Activated B cell treated with CpG ODN at 0.5 μM for 24 hours (primary cell): Measurements from ENCODE around the gene GRAMD1A. TPM values are rescaled to one million over a fixed set of nuclear protein-coding genes. Genes with fewer than 3 reads are reported as not detected.

Experiments
- ATAC-seq: fragments of 200-7000 bp; cut with Tn5 transposase; one replicate; pipeline ENCODE4 v1.10.0; 2021; ENCODE audit warnings: low read depth, mild to moderate bottlenecking, moderate library complexity
- CTCF ChIA-PET: fragments of 350-600 bp; sonication (Branson Sonifier 250); formaldehyde crosslinking; loops from one replicate; lab custom pipeline; 2021; ENCODE audit warnings: antibody characterized with exemption; lab: Charles Lee
- POLR2A ChIA-PET: fragments of 350-600 bp; sonication (Branson Sonifier 250); formaldehyde crosslinking; loops from one replicate; lab custom pipeline; 2021; ENCODE audit warnings: antibody characterized with exemption; lab: Charles Lee
- DNase-seq: peaks from one replicate; pipeline ENCODE4 v3.0.0; 2022
- H3K27ac Mint-ChIP-seq: one replicate; pipeline ENCODE4 v1.8.0; 2020; ENCODE audit warnings: mixed read lengths
- H3K27me3 Mint-ChIP-seq: one replicate; pipeline ENCODE4 v1.8.0; 2021; ENCODE audit warnings: mixed read lengths
- H3K36me3 Mint-ChIP-seq: one replicate; pipeline ENCODE4 v1.8.0; 2021; ENCODE audit warnings: low read depth, mixed read lengths
- H3K4me1 Mint-ChIP-seq: one replicate; pipeline ENCODE4 v1.8.0; 2021; ENCODE audit warnings: mixed read lengths
- H3K4me3 Mint-ChIP-seq: one replicate; pipeline ENCODE4 v1.8.0; 2020; ENCODE audit warnings: mild to moderate bottlenecking, mixed read lengths
- H3K9me3 Mint-ChIP-seq: one replicate; pipeline ENCODE4 v1.8.0; 2020; ENCODE audit warnings: mixed read lengths
- intact Hi-C: fragments of 100-400 bp; cut with micrococcal nuclease; formaldehyde crosslinking; loops from one replicate; pipeline ENCODE4 v1.15.1; 2024
- total RNA-seq: library from RNA; stranded (reverse); gene quantifications from 2 replicates; pipeline ENCODE4 v1.2.3, GENCODE V29; 2022
- TF ChIP-seq, protein P1 (sequence below): fragments of 200-600 bp; IDR thresholded peaks from one replicate; pipeline ENCODE4 v1.8.0; 2022; ENCODE audit warnings: antibody characterized with exemption, mild to moderate bottlenecking

GRAMD1A gene
- total RNA-seq, 1 donor from 2014 or later, result 52.9 TPM

DNA sequence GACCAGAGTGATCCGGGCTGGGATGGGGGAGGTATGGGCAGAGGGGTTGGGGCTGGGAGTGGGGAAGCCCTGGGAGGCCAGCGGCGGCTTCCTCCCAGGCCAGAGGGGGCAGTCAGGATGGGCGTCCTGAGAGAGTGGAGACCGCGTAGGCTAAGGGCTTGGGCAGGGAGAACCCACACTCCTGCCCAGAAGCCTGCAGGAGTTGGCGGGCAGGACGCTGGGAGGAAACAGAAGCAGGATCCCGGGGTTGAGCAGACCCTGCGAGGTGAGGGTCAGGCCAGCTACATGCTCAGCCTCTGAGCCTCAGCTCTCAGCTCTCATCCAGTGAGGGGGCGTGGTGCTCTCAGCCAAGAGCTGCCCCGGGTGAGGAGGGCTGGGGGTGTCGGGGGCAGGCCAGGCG, 22.3 kb downstream of the GRAMD1A start:
- CTCF ChIA-PET, result no interaction called here
- Mint-ChIP-seq H3K4me3 (no peak overlapping the region), H3K9me3 (no peaks in the 10 kb centered on the region), H3K27ac (no peak overlapping the region), H3K4me1 (peaks cover 2% of the 10 kb centered on the region), H3K36me3 (peaks cover 92% of the 10 kb centered on the region), H3K27me3 (no peaks in the 10 kb centered on the region)
- DNase-seq (no peak), ATAC-seq (no peak)
- POLR2A ChIA-PET, result no interaction called here
- TF ChIP-seq, protein P1, sequence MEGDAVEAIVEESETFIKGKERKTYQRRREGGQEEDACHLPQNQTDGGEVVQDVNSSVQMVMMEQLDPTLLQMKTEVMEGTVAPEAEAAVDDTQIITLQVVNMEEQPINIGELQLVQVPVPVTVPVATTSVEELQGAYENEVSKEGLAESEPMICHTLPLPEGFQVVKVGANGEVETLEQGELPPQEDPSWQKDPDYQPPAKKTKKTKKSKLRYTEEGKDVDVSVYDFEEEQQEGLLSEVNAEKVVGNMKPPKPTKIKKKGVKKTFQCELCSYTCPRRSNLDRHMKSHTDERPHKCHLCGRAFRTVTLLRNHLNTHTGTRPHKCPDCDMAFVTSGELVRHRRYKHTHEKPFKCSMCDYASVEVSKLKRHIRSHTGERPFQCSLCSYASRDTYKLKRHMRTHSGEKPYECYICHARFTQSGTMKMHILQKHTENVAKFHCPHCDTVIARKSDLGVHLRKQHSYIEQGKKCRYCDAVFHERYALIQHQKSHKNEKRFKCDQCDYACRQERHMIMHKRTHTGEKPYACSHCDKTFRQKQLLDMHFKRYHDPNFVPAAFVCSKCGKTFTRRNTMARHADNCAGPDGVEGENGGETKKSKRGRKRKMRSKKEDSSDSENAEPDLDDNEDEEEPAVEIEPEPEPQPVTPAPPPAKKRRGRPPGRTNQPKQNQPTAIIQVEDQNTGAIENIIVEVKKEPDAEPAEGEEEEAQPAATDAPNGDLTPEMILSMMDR, result no peak
- intact Hi-C loops, result no loop called here

DNA sequence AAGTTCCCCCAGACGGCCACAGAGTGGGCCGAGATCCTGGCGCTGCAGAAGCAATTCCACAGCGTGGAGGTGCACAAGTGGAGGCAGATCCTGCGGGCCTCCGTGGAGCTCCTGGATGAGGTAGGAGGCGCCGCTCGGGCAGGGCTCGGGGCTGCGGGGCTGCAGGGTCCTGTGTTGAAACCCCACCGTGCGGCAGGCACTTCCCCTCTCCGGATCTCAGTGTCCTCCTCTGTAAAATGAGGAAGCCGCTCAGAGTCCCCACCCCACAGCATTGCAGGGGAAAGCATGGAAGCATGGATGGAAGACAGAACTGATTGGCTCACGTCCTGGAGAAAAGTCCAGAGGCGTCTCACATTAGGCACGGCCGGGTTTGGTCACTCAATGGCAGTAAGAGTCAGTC, 23.3 kb downstream of the GRAMD1A start:
- Mint-ChIP-seq H3K27ac (no peak overlapping the region), H3K36me3 (peaks cover 86% of the 10 kb centered on the region), H3K27me3 (peaks cover 2% of the 10 kb centered on the region), H3K4me1 (no peaks in the 10 kb centered on the region), H3K9me3 (no peaks in the 10 kb centered on the region), H3K4me3 (no peak overlapping the region)
- ChIA-PET POLR2A (no interaction called here), CTCF (no interaction called here)
- DNase-seq (no peak), ATAC-seq (no peak)
- intact Hi-C loops, result no loop called here
- TF ChIP-seq, protein P1, result no peak

DNA sequence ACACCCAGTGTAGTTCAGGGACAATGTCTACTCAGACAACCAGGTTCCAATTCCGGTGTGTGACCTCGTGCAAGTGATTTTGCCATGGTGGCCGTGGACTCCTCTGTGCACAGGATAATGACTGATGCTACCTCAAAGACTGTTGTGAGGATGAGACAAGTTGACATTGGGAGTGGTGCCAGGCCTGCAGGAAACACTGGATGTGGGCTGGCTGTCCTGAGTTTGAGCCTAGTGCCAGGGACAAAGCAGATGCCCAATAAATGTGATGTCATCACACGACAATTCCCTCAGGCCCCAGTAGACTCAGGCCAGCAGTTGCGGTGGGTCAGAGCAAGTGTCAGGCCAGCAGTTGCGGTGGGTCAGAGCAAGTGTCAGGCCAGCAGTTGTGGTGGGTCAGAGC, 24.0 kb downstream of the GRAMD1A start:
- ATAC-seq (no peak), DNase-seq (no peak)
- Mint-ChIP-seq H3K36me3 (peaks cover 79% of the 10 kb centered on the region), H3K4me3 (no peak overlapping the region), H3K4me1 (no peaks in the 10 kb centered on the region), H3K27ac (no peak overlapping the region), H3K27me3 (peaks cover 3% of the 10 kb centered on the region), H3K9me3 (no peaks in the 10 kb centered on the region)
- intact Hi-C loops, result no loop called here
- ChIA-PET CTCF (no interaction called here), POLR2A (no interaction called here)
- TF ChIP-seq, protein P1, result no peak

DNA sequence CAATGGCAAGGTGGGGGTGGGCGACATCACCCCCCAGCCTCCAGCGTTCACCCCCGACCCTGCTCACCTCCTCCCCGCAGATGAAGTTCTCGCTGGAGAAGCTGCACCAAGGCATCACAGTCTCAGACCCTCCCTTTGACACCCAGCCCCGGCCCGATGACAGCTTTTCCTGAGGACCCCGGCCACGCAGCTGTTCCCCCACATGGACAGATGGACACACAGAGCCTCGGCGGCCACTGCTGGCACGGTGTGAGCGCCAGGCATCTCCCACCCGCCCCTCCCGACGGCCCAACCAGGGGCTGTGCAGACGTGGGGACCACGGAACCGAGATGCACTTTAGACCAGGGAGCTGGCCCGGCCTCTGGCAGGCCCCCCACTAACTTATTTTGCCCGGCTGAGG, 25.8 kb downstream of the GRAMD1A start:
- ChIA-PET POLR2A (no interaction called here), CTCF (interaction anchor here (1.2 kb wide), 1 partner anchor 12 kb away, joined by 4 read pairs; no protein-coding TSS in a partner anchor)
- Mint-ChIP-seq H3K27me3 (peaks cover 4% of the 10 kb centered on the region), H3K4me3 (no peak overlapping the region), H3K36me3 (peaks cover 62% of the 10 kb centered on the region), H3K27ac (no peak overlapping the region), H3K4me1 (no peaks in the 10 kb centered on the region), H3K9me3 (no peaks in the 10 kb centered on the region)
- DNase-seq (no peak), ATAC-seq (no peak)
- TF ChIP-seq, protein P1, result no peak
- intact Hi-C loops, result no loop called here

DNA sequence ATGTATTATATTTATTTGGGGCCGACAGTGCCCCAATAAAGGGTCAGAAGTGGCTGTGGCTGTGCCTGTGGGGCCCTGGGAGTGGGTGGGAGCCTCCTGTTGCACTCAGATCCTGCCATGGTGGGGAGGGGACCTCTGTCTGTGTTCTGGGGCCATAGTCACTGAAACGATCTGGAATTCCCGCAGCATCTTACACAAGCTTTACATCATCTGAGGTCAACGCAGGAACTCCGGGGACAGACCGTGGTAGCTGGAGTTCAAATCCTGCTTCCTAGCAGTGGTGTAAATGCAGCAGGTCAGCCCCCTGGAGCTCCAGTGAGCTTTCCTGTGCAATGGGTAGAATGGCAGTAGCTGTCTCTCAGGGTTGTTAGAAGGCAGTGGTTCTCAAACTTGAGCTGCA, 26.3 kb downstream of the GRAMD1A start:
- intact Hi-C loops, result no loop called here
- ChIA-PET POLR2A (no interaction called here), CTCF (interaction anchor here (0.8 to 1.2 kb wide), 2 partner anchors 12 to 18 kb away, joined by 3 to 4 read pairs; no protein-coding TSS in a partner anchor)
- Mint-ChIP-seq H3K27ac (no peak overlapping the region), H3K4me1 (peaks cover 4% of the 10 kb centered on the region), H3K9me3 (no peaks in the 10 kb centered on the region), H3K27me3 (peaks cover 8% of the 10 kb centered on the region), H3K4me3 (no peak overlapping the region), H3K36me3 (peaks cover 57% of the 10 kb centered on the region)
- TF ChIP-seq, protein P1, result no peak
- ATAC-seq (no peak), DNase-seq (no peak)
